GM19240 (cell line): ENCODE measurements around the gene ZDHHC6.
A peak's percentile ranks its signal among the peaks of the same experiment; 100 is the strongest.
"Not testable (repeated sequence)": the region's sequence is repeated elsewhere in the genome, so short reads cannot be mapped to it uniquely, and the experiment has no call there.

Source experiments
- DNase-seq: peaks from one replicate; pipeline ENCODE4 v3.0.0; 2011; ENCODE audit warnings: low spot score; ENCODE audit not compliant: insufficient read length

The ZDHHC6 gene, protein sequence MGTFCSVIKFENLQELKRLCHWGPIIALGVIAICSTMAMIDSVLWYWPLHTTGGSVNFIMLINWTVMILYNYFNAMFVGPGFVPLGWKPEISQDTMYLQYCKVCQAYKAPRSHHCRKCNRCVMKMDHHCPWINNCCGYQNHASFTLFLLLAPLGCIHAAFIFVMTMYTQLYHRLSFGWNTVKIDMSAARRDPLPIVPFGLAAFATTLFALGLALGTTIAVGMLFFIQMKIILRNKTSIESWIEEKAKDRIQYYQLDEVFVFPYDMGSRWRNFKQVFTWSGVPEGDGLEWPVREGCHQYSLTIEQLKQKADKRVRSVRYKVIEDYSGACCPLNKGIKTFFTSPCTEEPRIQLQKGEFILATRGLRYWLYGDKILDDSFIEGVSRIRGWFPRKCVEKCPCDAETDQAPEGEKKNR

GRCh38 chr10:112446855-112447619 lies at the start of gene ZDHHC6, which contains the start of gene VTI1A:
Gene ZDHHC6, minus strand, starts transcription at chr10:112446914. Its CDS starts 1,478 bp downstream, at chr10:112445436.
Gene VTI1A, plus strand, starts transcription at chr10:112447215. Its CDS starts 159 bp downstream, at chr10:112447374.
- peak; percentile 52 for DNase-seq

- DNase-seq, result no peak
Observed at GRCh38 chr10:112492736-112493135, 46.0 kb upstream of the ZDHHC6 start.

DNA sequence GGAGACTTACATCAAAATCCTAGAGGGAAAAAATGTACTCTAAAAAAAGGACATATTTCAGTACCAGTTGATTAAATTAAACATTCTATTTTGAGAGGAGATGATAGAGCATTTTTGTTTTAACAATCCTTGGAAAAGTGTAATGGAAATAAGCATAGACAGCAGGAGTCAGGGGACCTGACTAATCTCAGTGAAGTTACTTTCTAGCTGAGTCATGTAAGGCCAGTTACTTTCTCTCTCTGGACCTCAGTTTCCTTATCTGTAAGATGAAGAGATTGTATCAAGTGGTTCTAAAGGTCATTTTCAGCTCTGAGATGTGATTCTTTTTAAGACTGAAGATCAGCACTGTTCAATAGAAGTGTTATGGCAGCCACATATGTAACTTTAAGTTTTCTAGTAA lies 44.4 kb upstream of the ZDHHC6 start:
- no peak for DNase-seq

DNA sequence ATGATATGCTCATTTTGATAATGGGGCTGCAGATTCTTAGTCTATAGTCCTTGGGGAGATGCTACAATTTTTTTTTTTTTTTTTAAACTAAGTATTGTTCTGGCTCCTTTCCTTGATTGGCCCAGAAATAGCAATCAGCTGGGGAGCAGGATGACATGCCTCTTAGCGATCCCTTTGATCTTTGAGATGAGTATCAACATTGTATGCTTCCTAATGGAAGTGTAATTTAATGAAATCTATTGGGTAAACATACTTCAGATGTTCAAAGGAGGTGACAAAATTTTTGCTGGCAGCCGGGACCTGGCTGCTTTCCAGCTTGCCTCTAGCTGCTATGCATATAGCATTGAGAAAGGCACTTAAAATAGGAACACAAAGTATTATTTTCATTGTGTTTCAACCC lies 43.8 kb upstream of the ZDHHC6 start:
- no peak for DNase-seq

DNA sequence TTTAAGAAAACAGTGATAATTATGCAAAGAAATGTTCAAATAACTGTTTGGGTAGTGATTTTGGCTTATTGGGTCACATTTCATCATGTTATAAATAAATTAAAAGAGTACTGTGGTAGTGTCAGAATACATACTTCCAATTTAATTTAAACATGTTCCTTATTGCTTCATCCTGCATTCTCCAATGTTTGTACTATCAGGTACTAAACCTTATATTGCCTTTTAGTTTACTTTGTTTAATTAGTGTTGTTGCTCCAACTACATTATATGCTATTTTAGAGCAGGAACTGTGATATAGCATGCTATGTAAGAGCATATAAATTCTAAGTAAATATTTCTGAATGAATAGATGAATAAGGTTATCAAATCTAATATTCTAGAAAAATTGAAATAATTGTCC lies 41.2 kb upstream of the ZDHHC6 start:
- no peak for DNase-seq

- DNase-seq, result no peak
Observed at GRCh38 chr10:112484399-112484798, 37.7 kb upstream of the ZDHHC6 start.

GRCh38 chr10:112481602-112482001 lies 34.9 kb upstream of the ZDHHC6 start:
- DNase-seq, result no peak

DNA sequence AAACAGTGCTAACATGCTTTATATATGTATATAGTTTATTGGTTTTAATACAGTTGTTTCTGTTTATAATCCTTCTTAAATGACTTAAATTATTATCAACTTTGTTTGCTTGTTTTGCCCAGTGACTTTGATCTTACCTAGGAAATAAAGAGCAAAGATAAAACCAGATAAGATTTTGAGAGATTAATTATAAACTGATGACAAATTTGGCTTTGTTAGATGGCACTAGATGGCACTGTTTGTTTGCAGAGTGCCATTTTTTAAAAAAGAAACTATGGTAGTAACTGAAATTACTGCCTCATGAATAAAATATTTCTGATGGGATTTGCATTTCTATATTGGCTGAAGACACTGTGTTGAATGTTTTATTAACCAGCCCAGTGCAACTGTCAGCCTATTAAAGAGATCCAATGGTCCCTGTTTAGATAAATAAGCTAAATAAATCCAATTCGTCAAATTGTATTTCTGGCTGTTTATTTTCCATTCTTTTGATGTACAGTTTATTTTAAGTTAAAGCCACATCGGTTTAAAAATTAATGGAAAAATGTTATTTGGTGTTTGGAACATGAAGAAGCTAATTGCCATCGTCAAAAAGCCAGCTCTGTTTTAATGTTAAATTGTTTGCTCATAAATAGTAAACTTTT lies 29.0 kb upstream of the ZDHHC6 start:
- no peak for DNase-seq

- DNase-seq, result peak; percentile 19
Observed at GRCh38 chr10:112471878-112472487, 25.3 kb upstream of the ZDHHC6 start.

DNA sequence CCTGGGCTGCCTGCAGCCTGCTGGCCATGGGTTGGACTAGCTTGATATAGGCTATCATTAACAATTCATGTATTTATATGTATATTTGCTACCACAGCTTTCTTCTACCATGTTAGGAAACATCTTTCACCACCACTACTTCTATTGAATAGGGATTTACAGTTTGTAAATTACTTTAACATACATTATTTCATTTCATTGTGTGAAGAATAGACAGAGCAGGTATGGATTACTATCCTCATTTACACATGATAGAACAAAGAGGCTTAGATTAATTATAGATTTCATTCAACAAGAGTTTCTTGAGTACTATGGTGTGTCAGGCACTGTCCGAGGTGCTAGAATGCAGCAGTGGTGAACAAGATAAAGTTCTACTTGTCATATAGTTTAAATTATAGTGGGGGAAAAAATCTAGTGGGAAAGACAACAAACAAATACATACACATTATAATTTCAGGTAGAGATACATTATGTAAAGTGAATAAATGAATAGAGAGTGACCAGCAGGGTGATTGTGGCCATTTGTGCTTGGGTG lies 20.9 kb upstream of the ZDHHC6 start:
- DNase-seq, result no peak

GRCh38 chr10:112466802-112467201 lies 20.1 kb upstream of the ZDHHC6 start:
- DNase-seq, result no peak

DNA sequence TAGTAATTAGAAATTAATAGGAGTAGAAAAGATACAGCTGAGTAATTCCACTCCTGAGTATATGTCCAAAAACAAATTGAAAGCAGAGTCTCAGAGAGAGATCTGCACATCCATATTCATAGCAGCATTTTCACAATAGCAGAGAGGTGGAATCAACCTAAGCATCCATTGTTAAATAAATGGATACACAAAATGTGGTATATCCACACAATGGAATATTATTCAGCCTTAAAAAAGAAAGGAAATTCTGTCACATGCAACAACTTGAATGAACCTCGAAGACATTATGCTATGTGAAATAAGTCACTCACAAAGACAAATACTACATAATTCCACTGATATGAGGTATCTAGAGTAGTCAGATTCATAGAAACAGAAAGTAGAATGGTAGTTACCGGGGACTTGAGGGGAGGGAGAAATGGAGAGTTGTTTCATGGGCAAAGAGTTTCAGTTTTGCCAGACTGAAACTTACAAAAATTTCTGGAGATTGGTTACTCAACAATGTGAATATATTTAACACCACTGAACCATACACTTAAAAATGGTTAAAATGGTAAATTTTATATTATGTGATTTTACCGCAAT lies 18.7 kb upstream of the ZDHHC6 start:
- DNase-seq, result no peak

- DNase-seq, result not testable (repeated sequence)
Observed at GRCh38 chr10:112464074-112464473, 17.4 kb upstream of the ZDHHC6 start.

DNA sequence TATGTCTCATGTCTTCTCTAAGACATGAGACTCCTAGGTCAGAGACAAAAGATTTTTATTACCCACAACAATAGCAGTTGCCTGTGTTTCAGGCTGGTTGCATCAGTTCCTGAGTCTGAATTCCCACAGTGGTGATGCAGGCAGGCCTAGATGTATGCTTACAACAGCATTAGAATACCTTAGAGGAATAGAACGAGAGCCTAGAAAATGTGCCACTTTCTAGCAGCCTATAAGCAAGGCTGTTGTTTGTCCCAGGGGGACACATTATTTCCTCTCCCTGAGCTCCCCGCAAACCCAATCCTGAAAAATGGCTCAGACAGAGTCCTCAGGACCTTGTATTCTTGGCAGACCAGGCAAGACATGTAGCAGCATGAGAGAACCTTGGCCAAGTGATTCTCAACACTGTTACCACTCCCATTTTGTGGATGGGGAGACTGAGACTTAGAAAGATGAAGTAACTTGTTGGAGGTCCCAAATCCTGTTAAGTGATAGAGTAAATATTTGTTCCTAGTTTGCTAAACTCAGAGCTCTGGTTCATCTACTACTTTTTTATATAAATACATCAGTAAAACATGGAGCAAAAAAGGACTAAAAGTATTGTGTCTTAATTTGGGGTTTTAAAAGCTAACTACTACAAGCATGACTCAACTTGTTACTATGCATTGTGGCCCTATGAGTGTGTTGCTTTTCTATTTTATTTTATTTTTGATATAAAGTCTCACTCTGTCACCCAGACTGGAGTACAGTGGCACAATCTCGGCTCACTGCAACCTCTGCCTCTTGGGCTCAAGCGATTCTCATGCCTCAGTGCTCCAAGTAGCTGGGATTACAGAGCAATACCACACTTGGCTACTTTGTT lies 14.5 kb upstream of the ZDHHC6 start:
- no peak for DNase-seq

DNA sequence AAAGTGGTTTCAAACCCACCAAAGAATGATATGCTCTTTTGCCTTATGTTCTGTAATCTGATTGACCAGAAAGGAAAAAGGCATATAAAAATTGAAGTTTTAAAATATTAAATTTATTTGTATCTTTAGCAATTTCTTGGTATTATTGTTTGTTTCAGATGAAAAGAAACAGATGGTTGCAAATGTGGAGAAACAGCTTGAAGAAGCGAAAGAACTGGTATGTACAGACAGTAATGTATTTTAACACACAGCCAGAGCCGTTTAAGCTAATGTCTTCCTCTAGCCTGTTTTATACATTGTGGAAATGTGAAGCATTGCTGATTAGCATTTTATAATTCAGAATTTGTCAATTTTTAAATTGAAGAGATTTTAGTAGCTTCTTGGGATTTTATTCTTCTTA lies 13.7 kb upstream of the ZDHHC6 start:
- DNase-seq, result no peak

DNA sequence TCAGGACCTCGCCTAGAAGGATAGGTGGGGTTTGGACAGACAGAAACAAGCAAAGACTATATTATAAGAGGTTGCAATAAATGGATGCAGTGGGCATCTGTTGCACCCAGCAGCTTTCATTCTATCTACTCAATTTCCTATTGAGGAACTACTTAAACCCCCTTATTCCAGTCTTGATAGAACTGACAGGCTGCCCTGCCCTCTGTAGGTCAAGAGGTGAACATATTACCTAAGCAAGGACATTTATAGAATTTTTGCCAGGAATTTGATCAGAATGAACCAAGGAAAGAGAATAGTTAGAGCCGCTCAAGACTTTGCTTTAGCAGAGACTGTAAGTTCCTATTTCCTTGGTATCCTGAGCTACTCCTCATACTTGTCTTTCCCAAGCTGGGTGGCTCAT lies 9.8 kb upstream of the ZDHHC6 start:
- no peak for DNase-seq

DNA sequence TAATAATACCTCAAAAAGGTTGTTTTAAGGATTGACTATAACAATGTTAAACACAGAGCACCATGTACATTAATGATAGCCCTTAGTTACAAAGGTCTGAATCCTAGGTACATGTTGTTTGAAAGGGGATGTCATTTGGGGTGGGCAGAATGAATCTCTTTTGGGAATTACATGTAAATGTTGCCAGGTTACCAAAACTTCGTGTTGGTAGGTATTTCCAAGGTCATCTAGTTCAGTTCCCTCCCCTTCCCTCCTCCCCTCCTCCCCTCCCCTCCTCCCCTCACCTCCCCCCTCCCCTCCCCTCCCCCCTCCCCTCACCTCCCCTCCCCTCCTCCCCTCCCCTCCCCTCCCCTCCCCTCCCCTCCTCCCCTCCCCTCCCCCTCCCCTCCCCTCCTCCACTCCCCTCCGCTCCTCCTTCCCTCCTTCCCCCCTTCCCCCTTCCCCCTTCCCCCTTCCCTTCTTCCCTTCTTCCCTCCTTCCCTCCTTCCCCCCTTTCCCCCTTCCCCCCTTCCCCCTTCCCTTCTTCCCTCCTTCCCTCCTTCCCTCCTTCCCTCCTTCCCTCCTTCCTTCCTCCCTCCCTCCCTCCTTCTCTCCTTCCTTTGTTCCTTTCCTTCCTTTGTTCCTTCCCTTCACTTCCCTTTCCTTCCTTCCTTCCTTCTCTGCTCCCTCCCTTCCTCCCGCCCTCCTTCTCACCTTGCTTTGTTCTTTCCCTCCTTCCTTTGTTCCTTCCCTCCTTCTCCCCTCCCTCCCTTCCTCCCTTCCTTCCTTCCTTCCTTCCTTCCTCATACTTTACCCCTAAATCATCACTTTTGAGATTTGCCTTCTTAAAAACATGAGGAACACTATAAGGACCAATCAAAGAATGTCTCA lies 8.4 kb upstream of the ZDHHC6 start:
- no peak for DNase-seq

DNA sequence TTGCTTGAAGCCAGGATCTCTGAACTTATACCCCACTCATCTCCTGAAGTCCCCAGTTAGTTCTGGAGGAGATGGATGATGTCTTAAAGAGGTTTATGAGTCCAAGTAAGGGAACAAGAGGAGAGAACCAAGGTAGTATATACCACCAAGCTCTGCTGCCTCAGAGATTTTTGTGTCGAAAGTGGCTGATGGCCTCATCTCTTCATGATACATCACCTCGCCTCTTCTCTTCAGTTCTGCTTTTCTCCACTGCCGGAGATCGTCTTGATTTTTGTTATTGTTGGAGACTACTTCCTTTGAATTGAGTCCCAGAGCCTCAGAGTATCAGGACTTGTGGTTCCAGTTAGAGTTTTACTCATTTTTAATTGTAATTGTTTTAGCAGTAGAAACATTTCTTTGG lies 2.2 kb upstream of the ZDHHC6 start:
- DNase-seq, result no peak

DNA sequence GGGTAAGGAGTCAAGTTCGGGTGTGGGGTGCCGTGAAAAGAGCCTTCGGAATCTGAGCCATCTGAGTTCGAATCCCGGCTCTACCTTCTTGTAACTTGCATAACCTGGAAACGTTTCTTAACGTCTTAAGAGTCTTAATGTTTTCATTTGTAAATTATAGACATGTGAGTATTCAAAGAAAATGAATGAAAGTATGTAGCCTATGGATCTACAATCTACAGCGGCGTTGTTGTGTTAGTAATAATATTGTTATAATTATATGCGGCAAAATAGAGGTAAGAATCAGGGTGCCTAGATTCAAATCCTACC lies 860 bp upstream of the ZDHHC6 start:
- no peak for DNase-seq
